GM21717 (cell line): ENCODE data around the gene TANGO2.
"Not testable (repeated sequence)": the region's sequence is repeated elsewhere in the genome, so short reads cannot be mapped to it uniquely, and the experiment has no call there.

Source experiments
- ATAC-seq: cut with Tn5 transposase; IDR thresholded peaks from one replicate; pipeline ENCODE4 v1.9.1; 2021; ENCODE audit warnings: mild to moderate bottlenecking, moderate library complexity; ENCODE audit not compliant: unreplicated experiment

Gene TANGO2

GRCh38 chr22:20060700-20061480 is 40.0 kb downstream of the TANGO2 start:
- ATAC-seq = no peak

GRCh38 chr22:20061481-20061861 is 40.6 kb downstream of the TANGO2 start:
- ATAC-seq = no peak

GRCh38 chr22:20062043-20062765 is 41.3 kb downstream of the TANGO2 start:
- ATAC-seq = no peak

- no peak for ATAC-seq
Observed at GRCh38 chr22:20062766-20063083, 41.8 kb downstream of the TANGO2 start.

GRCh38 chr22:20063271-20064139 is 42.6 kb downstream of the TANGO2 start:
- ATAC-seq = no peak

- no peak for ATAC-seq
Observed at GRCh38 chr22:20064140-20064480, 43.2 kb downstream of the TANGO2 start.

GRCh38 chr22:20064545-20065262 is 43.8 kb downstream of the TANGO2 start:
- no peak for ATAC-seq

- no peak for ATAC-seq
Observed at GRCh38 chr22:20065896-20066616, 45.1 kb downstream of the TANGO2 start.

GRCh38 chr22:20066617-20067383 is 45.9 kb downstream of the TANGO2 start:
- ATAC-seq = no peak

GRCh38 chr22:20067384-20067682 is 46.4 kb downstream of the TANGO2 start:
- ATAC-seq = not testable (repeated sequence)

GRCh38 chr22:20068640-20069039 is 47.7 kb downstream of the TANGO2 start:
- no peak for ATAC-seq

- ATAC-seq = no peak
Observed at GRCh38 chr22:20069331-20070042, 48.6 kb downstream of the TANGO2 start.

GRCh38 chr22:20071524-20071972 is 50.6 kb downstream of the TANGO2 start:
- ATAC-seq = no peak

- ATAC-seq = no peak
Observed at GRCh38 chr22:20076627-20077172, 55.8 kb downstream of the TANGO2 start.

GRCh38 chr22:20079745-20080444 is 59.0 kb downstream of the TANGO2 start, which contains the start of gene DGCR8:
Gene DGCR8, plus strand, starts transcription at chr22:20080241. Its CDS starts 5,723 bp downstream, at chr22:20085964.
- ATAC-seq = peak; percentile 62

- peak; percentile 61 for ATAC-seq
Observed at GRCh38 chr22:20080445-20080775, 59.5 kb downstream of the TANGO2 start.

- no peak for ATAC-seq
Observed at GRCh38 chr22:20080776-20081654, 60.1 kb downstream of the TANGO2 start.
